ENCODE measurements around the gene PPP1CC.
"Not testable (repeated sequence)": the region's sequence is repeated elsewhere in the genome, so short reads cannot be mapped to it uniquely, and the experiment has no call there.

Gene PPP1CC

GRCh38 chr12:110725267-110725666 lies 17.4 kb downstream of the PPP1CC start:
- DNase-seq (ENCODE audit: low spot score), result no peak

- not testable (repeated sequence) for DNase-seq (ENCODE audit: low spot score)
Observed at GRCh38 chr12:110722892-110723291, 19.8 kb downstream of the PPP1CC start.

- DNase-seq (ENCODE audit: low spot score), result no peak
Observed at GRCh38 chr12:110721570-110721969, 21.1 kb downstream of the PPP1CC start.

GRCh38 chr12:110720516-110720915 lies 22.2 kb downstream of the PPP1CC start:
- no peak for DNase-seq (ENCODE audit: low spot score)

- no peak for DNase-seq (ENCODE audit: low spot score)
Observed at GRCh38 chr12:110718222-110718908, 24.3 kb downstream of the PPP1CC start.

GRCh38 chr12:110717037-110717436 lies 25.7 kb downstream of the PPP1CC start:
- no peak for DNase-seq (ENCODE audit: low spot score)

GRCh38 chr12:110708917-110709316 lies 33.8 kb downstream of the PPP1CC start:
- DNase-seq (ENCODE audit: low spot score), result no peak

- DNase-seq (ENCODE audit: low spot score), result no peak
Observed at GRCh38 chr12:110705309-110705708, 37.4 kb downstream of the PPP1CC start.

- no peak for DNase-seq (ENCODE audit: low spot score)
Observed at GRCh38 chr12:110704750-110705149, 37.9 kb downstream of the PPP1CC start.

- no peak for DNase-seq (ENCODE audit: low spot score)
Observed at GRCh38 chr12:110704231-110704630, 38.5 kb downstream of the PPP1CC start.

GRCh38 chr12:110702081-110702480 lies 40.6 kb downstream of the PPP1CC start:
- DNase-seq (ENCODE audit: low spot score), result no peak

- no peak for DNase-seq (ENCODE audit: low spot score)
Observed at GRCh38 chr12:110699591-110700445, 42.9 kb downstream of the PPP1CC start.

GRCh38 chr12:110698171-110698902 lies 44.4 kb downstream of the PPP1CC start:
- DNase-seq (ENCODE audit: low spot score), result peak; percentile 84

GRCh38 chr12:110697236-110697635 lies 45.5 kb downstream of the PPP1CC start:
- DNase-seq (ENCODE audit: low spot score), result no peak

- DNase-seq (ENCODE audit: low spot score), result no peak
Observed at GRCh38 chr12:110696283-110696682, 46.4 kb downstream of the PPP1CC start.

- DNase-seq (ENCODE audit: low spot score), result no peak
Observed at GRCh38 chr12:110694330-110694901, 48.3 kb downstream of the PPP1CC start.

GRCh38 chr12:110693731-110694130 lies 49.0 kb downstream of the PPP1CC start:
- DNase-seq (ENCODE audit: low spot score), result no peak

- no peak for DNase-seq (ENCODE audit: low spot score)
Observed at GRCh38 chr12:110690127-110690430, 52.6 kb downstream of the PPP1CC start.

- DNase-seq (ENCODE audit: low spot score), result peak; percentile 7
Observed at GRCh38 chr12:110689281-110690126, 53.2 kb downstream of the PPP1CC start.

- no peak for DNase-seq (ENCODE audit: low spot score)
Observed at GRCh38 chr12:110688446-110689280, 54.0 kb downstream of the PPP1CC start, which contains the start of gene HVCN1. HVCN1 (minus strand) TSS chr12:110689115; CDS start chr12:110683245, 5,870 bp downstream.

Measured in kidney capillary endothelial cell (primary cell).